SIG-M5 (cell line): Measurements from ENCODE around the gene COL6A2.
"Not testable (repeated sequence)": the region's sequence is repeated elsewhere in the genome, so short reads cannot be mapped to it uniquely, and the experiment has no call there.

Experiments
- DNase-seq: peaks from one replicate; lab custom pipeline; 2025; lab: John Stamatoyannopoulos, UW

COL6A2 gene

GRCh38 chr21:46144464-46145070, 46.7 kb downstream of the COL6A2 start:
- no peak for DNase-seq

- DNase-seq = no peak
Measured at GRCh38 chr21:46145159-46145839, 47.4 kb downstream of the COL6A2 start.

- no peak for DNase-seq
Measured at GRCh38 chr21:46145840-46146691, 48.2 kb downstream of the COL6A2 start.

GRCh38 chr21:46146856-46147255, 48.9 kb downstream of the COL6A2 start:
- no peak for DNase-seq

GRCh38 chr21:46147429-46147828, 49.5 kb downstream of the COL6A2 start:
- DNase-seq = not testable (repeated sequence)

GRCh38 chr21:46148106-46148505, 50.2 kb downstream of the COL6A2 start:
- DNase-seq = no peak

- DNase-seq = no peak
Measured at GRCh38 chr21:46149205-46149901, 51.4 kb downstream of the COL6A2 start.

GRCh38 chr21:46150073-46150472, 52.2 kb downstream of the COL6A2 start:
- no peak for DNase-seq

GRCh38 chr21:46150491-46151121, 52.7 kb downstream of the COL6A2 start:
- DNase-seq = no peak

- DNase-seq = no peak
Measured at GRCh38 chr21:46151261-46151988, 53.5 kb downstream of the COL6A2 start.

- DNase-seq = no peak
Measured at GRCh38 chr21:46151989-46152926, 54.3 kb downstream of the COL6A2 start.

- DNase-seq = no peak
Measured at GRCh38 chr21:46152927-46153246, 55.0 kb downstream of the COL6A2 start.

GRCh38 chr21:46153247-46154154, 55.6 kb downstream of the COL6A2 start:
- no peak for DNase-seq

GRCh38 chr21:46154155-46154954, 56.4 kb downstream of the COL6A2 start:
- no peak for DNase-seq

GRCh38 chr21:46154955-46155513, 57.1 kb downstream of the COL6A2 start:
- no peak for DNase-seq

- DNase-seq = no peak
Measured at GRCh38 chr21:46155514-46156377, 57.8 kb downstream of the COL6A2 start, which contains the start of gene FTCD. FTCD (minus strand) TSS chr21:46155579; CDS start chr21:46155523, 56 bp downstream.

- no peak for DNase-seq
Measured at GRCh38 chr21:46156378-46156645, 58.4 kb downstream of the COL6A2 start.
